Measurements from ENCODE around the gene DGAT2.
"Not testable (repeated sequence)": the region's sequence is repeated elsewhere in the genome, so short reads cannot be mapped to it uniquely, and the experiment has no call there.

Gene DGAT2

GRCh38 chr11:75754933-75755332 is 13.6 kb upstream of the DGAT2 start:
- DNase-seq (ENCODE audit: low read depth) = not testable (repeated sequence)

DNA sequence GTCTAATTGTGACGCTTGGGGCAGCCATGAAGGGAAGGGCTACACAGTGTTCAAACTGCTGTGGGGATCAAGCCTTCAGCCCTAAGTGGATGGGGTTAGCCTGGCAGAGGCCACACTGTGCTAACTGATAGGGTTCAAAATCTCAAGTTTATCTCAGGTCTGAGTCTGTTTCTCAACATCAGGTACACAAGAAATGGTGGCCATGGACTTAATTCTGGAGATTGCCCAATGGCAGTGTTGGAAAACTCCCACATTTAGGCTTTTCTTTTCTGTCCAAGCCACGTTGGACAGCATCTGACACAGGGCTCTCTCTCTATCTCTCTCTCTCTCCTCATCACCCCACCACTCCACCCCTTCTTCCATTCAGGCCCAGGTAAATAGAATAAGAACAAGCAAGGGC is 10.9 kb upstream of the DGAT2 start:
- DNase-seq (ENCODE audit: low read depth) = no peak

DNA sequence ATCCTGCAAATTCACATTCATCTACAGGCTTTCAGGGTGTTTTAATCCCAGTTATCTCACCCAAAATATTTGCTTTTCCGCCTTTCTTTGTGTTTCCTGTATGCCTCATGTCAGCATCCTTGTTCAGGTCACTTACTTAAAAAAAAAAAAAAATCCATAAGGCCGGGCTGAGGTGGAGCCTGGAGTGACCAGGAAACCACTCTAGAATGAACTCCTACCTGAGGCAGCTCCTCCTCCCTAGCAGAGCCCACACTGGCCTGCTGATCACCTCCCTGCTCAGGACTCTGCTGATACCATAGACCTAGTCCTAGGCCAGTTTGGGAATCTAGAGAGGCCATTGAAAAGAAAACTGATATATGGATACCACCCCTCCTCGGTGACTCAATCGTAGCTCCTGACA is 8.7 kb upstream of the DGAT2 start:
- DNase-seq (ENCODE audit: low read depth) = no peak

DNA sequence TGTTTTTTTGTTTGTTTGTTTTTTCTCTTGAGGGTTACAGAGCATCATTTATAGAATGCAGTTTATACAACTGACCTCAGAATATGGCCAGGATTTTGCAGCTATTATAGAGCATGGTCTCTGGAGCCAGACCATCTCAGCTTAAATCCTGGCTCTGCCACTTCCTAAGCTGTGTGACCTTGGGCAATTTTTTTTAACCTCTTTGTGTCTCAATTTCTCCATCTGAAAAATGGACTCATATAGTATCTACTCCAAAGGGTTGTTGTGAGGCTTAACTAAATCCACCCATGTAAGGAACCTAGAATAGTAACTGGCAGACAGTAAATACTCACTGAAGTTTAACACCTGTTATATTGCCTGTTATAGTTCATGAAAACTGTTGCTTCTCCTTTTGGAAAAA is 8.3 kb upstream of the DGAT2 start:
- no peak for DNase-seq (ENCODE audit: low read depth)

DNA sequence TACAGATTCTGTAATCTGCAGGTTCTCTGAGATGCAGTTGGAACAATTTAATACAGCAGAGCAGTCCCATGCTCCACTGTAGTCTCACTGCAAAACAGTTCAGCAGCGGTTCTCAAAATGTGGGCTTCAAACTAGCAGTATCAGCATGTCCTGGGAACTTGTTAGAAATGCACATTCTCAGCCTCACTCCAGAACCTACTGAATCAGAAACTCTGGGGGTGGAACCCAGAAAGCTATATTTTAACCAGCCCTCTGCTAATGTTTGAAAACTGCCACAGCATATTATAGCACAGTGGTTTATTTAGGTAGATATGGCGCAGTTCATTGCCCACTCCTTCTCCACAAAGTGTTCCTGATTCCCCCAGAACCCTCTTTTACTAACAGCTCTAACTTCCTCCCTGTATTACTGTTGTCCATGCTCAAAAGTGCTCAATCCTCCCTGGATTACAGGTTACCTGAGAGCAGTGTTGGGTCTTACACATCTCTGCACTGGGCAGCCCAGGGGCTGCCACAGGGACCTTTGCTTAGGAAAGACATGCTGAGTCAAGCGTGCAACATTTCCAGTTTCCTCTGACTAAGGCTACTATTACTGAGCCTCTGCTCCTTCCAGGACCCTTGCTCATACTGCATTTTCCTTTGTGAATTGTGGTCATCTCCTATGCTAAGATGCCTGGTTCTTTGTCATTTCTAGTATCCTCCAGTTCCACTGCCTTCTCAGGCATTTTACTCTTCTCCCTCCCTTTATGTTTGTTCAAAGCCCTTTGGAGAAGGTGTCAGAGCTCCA is 7.7 kb upstream of the DGAT2 start:
- DNase-seq (ENCODE audit: low read depth) = peak; percentile 69

GRCh38 chr11:75762158-75762557 is 6.4 kb upstream of the DGAT2 start:
- DNase-seq (ENCODE audit: low read depth) = no peak

DNA sequence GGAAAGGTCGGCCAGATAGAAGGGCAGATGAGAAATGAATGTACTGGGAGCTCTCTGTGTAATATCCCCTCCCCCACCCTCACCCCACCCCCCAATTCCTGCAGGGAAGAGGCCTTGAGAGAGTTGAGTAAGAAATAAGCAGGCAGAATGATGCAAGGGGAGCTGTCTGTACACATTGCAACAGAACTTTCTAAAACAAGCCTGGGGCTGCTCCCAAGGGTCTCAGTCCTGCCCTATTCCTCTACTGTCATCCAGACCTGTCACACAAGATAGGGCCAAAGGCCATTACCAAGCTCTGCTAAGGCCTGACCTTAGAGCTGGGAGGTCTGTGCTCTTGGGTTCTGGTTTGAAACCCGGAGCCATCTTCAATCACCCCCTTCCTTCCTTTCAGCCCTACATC is 5.7 kb upstream of the DGAT2 start:
- DNase-seq (ENCODE audit: low read depth) = no peak

DNA sequence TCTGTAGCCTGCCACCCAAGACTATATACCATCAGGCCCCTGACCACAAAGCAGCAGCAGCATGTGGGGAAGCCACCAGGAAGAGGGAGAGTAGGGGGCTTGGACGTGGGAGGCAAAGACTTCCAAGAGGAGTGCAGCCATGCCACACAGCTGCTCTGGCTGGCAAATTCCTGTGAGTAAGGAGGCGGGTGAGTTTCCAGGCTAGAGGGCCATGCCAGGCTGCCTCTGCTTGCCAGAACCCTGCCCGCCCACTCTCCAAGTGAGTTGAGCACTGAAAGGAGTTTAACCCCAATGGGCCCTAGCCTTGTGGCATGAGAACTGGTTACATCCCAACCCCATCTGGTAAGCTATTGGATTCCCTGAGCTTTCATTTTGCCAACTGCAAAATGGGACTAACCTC is 4.7 kb upstream of the DGAT2 start:
- no peak for DNase-seq (ENCODE audit: low read depth)

DNA sequence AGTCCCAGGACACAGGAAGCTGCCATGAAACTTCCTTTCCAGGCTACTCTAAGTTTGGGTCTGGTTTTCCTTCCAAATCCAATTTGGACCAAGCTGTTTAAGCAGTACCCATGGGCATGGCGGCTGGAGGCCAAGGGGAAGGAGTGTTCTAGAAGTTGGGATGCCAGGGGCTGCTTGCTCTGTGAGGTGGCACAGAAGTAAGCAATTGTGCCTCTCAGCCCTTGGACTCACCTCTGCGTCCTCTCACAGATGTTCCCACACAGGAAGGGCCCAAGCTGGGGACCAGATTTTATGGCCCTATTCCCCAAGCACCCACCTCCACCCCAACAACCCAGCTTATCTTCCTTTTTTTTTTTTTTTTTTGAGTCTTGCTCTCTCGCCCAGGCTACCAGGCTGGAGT is 3.5 kb upstream of the DGAT2 start:
- no peak for DNase-seq (ENCODE audit: low read depth)

DNA sequence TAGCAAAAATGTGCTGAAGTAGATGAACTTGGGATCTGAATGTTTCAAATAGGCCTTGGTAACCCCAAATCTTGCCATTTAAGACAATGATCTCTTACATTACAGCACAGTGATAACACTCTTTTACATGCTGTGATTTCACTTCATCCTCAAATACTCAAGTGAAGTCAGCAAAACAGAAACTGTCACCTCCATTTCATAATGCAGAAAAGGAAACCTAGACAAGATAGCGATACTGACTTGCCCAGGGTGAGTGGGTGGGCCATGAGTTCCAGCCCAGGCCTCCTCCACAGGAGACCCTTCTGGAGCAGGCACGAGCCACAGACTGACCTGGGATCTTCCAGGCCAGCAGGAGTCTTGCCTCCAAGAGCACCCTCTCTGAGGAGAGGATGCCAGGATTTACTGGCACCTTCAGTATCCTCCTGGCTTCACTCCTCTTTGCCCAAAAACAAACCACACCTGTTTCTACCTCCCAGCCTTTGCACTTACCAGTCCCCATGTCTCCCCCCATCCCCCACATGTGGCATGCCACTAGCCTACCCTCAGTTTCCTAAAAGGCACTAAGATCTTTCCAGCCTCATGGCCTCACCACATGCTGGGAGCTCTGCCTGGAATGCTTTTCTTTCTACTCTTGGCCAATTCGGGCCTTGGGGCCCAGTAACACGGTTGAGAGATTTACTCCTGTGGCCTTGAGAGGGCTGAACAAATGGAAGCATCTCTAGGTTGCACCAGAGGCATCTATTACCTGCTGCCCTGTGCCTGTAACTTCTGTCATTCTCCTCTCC is 1.9 kb upstream of the DGAT2 start:
- no peak for DNase-seq (ENCODE audit: low read depth)

DNA sequence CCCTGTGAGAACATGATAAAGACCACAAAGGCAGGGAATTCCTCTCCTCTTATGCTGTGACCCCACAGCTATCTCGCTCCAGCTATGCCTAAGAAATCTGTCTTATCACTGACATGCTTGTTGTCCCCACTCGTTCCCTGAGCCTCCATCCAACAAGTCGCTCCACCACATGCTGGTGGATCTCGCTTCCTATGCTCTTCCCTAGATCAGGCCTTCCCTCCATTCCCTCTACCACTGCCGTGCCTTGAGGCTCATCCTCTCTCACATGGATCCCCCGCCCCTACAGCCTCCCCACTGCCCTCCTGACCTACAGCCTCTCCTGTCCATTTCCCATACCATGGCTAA is 1.4 kb upstream of the DGAT2 start:
- no peak for DNase-seq (ENCODE audit: low read depth)

DNA sequence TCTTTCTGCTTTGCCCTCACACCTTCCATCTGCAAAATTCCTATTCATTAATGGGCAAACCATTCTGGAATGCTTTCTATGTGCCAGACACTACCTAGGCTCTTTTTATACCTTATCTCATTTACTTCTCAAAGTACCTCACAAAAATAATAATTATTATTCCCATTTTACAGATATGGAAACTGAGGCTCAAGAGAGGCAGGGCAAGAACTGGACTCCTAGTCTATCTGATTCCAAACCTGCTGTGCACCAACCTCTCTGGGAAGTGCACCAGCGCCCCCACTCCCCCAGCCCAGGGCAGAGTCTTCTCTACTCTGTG is 826 bp upstream of the DGAT2 start:
- no peak for DNase-seq (ENCODE audit: low read depth)

DNA sequence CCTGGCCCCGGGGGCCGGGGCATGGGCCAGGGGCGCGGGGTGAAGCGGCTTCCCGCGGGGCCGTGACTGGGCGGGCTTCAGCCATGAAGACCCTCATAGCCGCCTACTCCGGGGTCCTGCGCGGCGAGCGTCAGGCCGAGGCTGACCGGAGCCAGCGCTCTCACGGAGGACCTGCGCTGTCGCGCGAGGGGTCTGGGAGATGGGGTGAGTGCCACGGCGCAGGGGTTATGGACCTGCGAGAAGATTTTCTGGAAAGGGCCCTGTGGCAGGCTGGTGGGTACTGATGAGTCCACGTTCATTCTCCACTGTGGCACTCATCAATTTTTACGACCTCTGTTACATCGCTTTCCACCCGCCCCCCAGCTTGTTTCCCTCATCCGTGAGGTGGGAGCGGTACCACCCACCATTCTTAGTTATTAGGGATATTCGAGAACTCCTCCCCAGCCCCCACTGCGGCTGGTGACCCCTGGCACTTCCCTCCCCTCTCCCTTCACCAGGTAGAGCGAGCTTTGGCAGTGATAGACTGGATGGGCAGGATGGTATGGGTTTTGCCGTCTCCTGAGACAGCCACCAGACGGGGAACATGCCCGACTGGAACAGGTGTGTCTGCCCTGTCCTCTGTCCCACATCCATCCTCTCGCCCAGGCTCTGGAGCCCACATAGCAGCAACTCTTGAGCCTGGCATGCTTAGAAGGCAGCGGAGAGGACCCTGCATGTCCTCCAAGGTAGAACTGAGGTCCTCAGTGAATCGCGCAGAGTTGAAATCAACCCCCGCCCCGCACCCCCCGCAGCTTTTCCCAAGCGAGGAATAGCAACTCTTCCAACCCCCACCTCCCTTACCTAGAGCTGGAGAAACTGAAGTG is 562 bp downstream of the DGAT2 start:
- DNase-seq (ENCODE audit: low read depth) = no peak

GRCh38 chr11:75770102-75770501 is 1.5 kb downstream of the DGAT2 start:
- DNase-seq (ENCODE audit: low read depth) = no peak

- DNase-seq (ENCODE audit: low read depth) = peak; percentile 90
Observed at GRCh38 chr11:75771646-75772410, 3.2 kb downstream of the DGAT2 start.

- DNase-seq (ENCODE audit: low read depth) = no peak
Observed at GRCh38 chr11:75773595-75774353, 5.2 kb downstream of the DGAT2 start.

- no peak for DNase-seq (ENCODE audit: low read depth)
Observed at GRCh38 chr11:75775056-75775455, 6.5 kb downstream of the DGAT2 start.

DNA sequence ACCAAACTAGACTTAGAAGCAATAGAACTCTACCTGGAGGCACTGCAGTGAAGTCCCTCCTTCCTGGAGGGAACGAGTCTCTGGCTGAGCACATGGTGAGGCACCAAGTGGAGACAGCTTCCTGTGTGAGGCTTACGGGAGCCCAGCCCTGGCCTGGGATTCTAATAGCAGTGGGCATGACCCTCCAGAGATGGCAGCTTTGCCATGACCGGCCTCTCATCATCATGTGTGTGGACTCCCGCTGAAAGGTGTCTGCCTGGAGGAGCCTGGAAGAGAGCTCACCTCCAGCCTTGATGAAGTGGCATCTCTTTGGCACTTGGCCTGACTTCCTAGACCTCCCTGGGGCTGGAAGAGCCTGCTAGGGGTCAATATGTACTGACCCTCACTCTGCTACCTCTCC is 8.0 kb downstream of the DGAT2 start:
- DNase-seq (ENCODE audit: low read depth) = no peak

GRCh38 chr11:75777461-75778110 is 9.0 kb downstream of the DGAT2 start:
- no peak for DNase-seq (ENCODE audit: low read depth)

GRCh38 chr11:75778962-75779361 is 10.4 kb downstream of the DGAT2 start:
- no peak for DNase-seq (ENCODE audit: low read depth)

DNA sequence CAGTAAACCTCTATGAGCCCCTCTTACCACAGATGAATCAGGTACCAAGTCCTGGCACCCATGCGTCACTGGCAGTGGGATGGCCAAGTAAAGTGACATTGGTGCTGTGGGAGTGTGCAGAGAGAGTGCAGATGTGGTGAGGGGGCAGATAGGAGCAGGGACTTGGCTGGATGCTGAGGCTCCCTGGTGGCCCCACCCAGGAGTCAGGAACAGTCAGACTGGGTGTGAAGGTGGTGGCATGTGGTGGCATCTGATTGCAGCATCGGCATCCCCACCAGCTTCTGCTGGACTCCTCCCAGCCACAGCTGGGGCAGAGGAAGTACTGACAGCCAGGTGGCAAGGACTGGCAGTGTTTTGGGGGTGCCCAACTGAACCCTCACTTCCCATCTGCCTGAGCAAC is 11.4 kb downstream of the DGAT2 start:
- DNase-seq (ENCODE audit: low read depth) = no peak

Measured in HS-5 (cell line).